ENCODE data around the gene ASCL3. TPM values are rescaled to one million over a fixed set of nuclear protein-coding genes. Genes with fewer than 3 reads are reported as not detected.
A peak's percentile ranks its signal among the peaks of the same experiment; 100 is the strongest.
"Not testable (repeated sequence)": the region's sequence is repeated elsewhere in the genome, so short reads cannot be mapped to it uniquely, and the experiment has no call there.

The ASCL3 gene
- total RNA-seq, 1 donor from 2014 or later, result not detected

DNA sequence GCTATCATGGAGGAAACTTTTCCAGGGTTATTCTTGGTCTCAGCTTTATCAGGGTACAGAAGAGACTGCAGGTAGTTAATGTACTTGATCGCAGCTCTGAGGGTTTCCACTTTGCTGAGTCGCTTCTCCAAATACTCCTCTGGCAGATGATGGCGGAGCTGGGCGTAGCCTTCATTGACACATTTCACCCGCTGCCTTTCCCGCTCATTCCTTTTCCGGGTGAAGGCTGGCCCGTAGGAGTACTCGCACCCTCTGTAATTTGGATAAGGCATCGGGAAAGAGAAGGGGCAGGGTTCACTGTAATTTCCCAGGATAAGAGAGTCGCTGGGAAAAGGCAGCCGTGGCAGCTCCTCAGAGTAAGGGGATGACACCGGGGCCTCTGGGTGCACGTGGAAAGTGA is 5.2 kb downstream of the ASCL3 start:
- TF ChIP-seq, protein P1, sequence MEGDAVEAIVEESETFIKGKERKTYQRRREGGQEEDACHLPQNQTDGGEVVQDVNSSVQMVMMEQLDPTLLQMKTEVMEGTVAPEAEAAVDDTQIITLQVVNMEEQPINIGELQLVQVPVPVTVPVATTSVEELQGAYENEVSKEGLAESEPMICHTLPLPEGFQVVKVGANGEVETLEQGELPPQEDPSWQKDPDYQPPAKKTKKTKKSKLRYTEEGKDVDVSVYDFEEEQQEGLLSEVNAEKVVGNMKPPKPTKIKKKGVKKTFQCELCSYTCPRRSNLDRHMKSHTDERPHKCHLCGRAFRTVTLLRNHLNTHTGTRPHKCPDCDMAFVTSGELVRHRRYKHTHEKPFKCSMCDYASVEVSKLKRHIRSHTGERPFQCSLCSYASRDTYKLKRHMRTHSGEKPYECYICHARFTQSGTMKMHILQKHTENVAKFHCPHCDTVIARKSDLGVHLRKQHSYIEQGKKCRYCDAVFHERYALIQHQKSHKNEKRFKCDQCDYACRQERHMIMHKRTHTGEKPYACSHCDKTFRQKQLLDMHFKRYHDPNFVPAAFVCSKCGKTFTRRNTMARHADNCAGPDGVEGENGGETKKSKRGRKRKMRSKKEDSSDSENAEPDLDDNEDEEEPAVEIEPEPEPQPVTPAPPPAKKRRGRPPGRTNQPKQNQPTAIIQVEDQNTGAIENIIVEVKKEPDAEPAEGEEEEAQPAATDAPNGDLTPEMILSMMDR (IDR thresholded peaks at IDR 0.05), result no peak
- Histone ChIP-seq H3K4me3 (no peak overlapping the region), H3K36me3 (no peaks in the 10 kb centered on the region), H3K27me3 (no peaks in the 10 kb centered on the region), H3K4me1 (no peaks in the 10 kb centered on the region), H3K9me3 (no peaks in the 10 kb centered on the region), H3K27ac (no peak overlapping the region)
- intact Hi-C loops (cut with DNase I), result no loop called here
- ATAC-seq (no peak), DNase-seq (no peak)

GRCh38 chr11:8937159-8937558 is 5.7 kb downstream of the ASCL3 start:
- DNase-seq (no peak), ATAC-seq (no peak)
- Histone ChIP-seq H3K4me1 (no peaks in the 10 kb centered on the region), H3K9me3 (no peaks in the 10 kb centered on the region), H3K4me3 (no peak overlapping the region), H3K27ac (no peak overlapping the region), H3K27me3 (no peaks in the 10 kb centered on the region), H3K36me3 (no peaks in the 10 kb centered on the region)
- TF ChIP-seq, protein P1 (IDR thresholded peaks at IDR 0.05), result no peak
- intact Hi-C loops (cut with DNase I), result no loop called here

DNA sequence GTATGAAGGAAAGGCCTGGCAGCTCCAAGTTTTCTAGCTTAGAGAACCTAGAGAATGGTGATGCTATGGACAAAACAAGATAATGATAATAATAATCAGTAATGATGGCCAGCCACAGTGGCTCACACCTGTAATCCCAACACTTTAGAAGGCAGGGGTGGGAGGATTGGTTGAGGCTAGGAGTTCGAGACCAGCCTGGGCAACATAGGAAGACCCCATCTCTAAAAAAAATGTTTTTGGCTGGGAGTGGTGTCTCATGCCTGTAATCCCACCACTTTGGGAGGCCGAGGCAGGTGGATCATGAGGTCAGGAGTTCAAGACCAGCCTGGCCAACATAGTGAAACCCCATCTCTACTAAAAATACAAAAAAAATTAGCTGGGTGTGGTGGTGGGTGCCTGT is 7.0 kb downstream of the ASCL3 start:
- H3K9me3 ChIP-seq; H3K27me3 ChIP-seq; H3K36me3 ChIP-seq; H3K27ac ChIP-seq; H3K4me1 ChIP-seq; H3K4me3 ChIP-seq; intact Hi-C loops (cut with DNase I); DNase-seq; ATAC-seq: not testable (repeated sequence)

DNA sequence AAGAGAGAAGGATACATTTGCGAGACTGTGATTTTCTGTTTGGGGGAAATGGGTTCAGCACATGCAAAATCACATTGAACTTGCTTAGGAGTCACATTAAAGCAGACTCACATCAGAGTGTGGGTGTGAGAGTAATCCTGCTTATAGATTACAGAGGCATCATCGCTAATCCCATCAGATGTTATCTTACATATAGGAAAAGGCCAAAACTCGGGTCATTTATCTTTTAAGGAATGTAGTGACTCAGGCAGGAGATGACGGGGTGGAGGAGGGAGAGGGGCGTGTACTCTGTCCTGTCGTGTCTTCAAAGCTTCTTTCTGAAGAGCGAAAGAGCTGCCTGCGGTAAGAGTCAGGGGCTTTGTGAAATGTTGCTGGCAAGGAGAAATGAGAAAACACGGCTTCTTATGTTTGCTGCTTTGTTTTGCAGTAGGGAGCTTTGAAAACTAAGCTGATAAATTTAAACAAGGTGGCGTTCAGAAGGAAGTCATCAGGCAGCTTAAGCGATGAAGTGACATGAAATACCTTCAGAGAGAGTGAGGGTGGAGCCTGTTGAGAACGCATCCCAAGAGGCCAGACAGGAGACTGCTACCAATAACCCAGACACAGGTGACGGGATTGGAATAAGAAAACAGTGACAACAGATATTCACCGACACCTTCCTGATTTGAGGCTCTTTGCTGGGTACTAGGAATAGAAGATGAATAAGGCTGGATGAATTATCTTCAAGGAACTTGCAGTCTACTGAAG is 7.9 kb downstream of the ASCL3 start:
- no peak overlapping the region for H3K4me3 ChIP-seq
- intact Hi-C loops (cut with DNase I), result no loop called here
- no peaks in the 10 kb centered on the region for H3K27me3 ChIP-seq
- no peak for DNase-seq
- TF ChIP-seq, protein P1 (IDR thresholded peaks at IDR 0.05), result no peak
- ATAC-seq, result no peak
- no peaks in the 10 kb centered on the region for H3K36me3 ChIP-seq
- H3K27ac ChIP-seq, result no peak overlapping the region
- no peaks in the 10 kb centered on the region for H3K4me1 ChIP-seq
- H3K9me3 ChIP-seq, result no peaks in the 10 kb centered on the region

DNA sequence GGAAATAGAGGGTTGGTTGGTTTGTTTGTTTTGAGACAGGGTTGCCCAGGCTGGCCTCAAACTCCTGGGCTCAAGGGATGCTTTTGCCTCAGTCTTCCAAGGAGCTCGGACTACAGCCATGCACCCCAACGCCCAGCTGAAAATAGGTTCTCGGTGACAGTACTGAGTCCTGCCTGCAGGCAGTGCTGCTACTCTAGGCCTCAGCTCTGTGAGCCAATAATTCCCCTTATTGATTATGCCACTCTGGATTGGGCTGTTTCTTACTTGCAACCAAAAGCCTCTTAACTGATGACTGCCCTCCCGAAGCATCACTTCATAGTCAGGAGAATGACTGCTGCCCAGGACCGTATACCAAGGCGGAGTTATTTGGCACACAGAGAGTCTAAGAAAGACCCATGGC is 8.9 kb downstream of the ASCL3 start:
- Histone ChIP-seq H3K4me3 (no peak overlapping the region), H3K9me3 (no peaks in the 10 kb centered on the region), H3K27me3 (no peaks in the 10 kb centered on the region), H3K27ac (no peak overlapping the region), H3K36me3 (no peaks in the 10 kb centered on the region), H3K4me1 (no peaks in the 10 kb centered on the region)
- DNase-seq (no peak), ATAC-seq (no peak)
- TF ChIP-seq, protein P1 (IDR thresholded peaks at IDR 0.05), result no peak
- intact Hi-C loops (cut with DNase I), result no loop called here

- Histone ChIP-seq H3K4me1 (no peaks in the 10 kb centered on the region), H3K36me3 (no peaks in the 10 kb centered on the region), H3K27me3 (no peaks in the 10 kb centered on the region), H3K9me3 (no peaks in the 10 kb centered on the region), H3K4me3 (no peak within 1 kb of the TSS), H3K27ac (no peak within 1 kb of the TSS)
- TF ChIP-seq, protein P1 (IDR thresholded peaks at IDR 0.05), result no peak
- no peak for DNase-seq
- ATAC-seq, result peak; percentile 12
- intact Hi-C loops (cut with DNase I), result no loop called here
Observed at GRCh38 chr11:8932564-8933180, 10.1 kb downstream of the ASCL3 start, which contains the start of gene C11orf16. TSS of gene C11orf16 (minus strand) at chr11:8932947. CDS start at chr11:8932308, 639 bp downstream.

Measured in upper lobe of right lung (tissue), 1 donor.